ENCODE data around the gene TMEM242. TPM values are rescaled to one million over a fixed set of nuclear protein-coding genes. Genes with fewer than 3 reads are reported as not detected.

The TMEM242 gene
- total and polyA plus RNA-seq, 2 donors (not counting 1 experiment from before 2014, with no cell fraction given), result 6.3 to 24.1 TPM

DNA sequence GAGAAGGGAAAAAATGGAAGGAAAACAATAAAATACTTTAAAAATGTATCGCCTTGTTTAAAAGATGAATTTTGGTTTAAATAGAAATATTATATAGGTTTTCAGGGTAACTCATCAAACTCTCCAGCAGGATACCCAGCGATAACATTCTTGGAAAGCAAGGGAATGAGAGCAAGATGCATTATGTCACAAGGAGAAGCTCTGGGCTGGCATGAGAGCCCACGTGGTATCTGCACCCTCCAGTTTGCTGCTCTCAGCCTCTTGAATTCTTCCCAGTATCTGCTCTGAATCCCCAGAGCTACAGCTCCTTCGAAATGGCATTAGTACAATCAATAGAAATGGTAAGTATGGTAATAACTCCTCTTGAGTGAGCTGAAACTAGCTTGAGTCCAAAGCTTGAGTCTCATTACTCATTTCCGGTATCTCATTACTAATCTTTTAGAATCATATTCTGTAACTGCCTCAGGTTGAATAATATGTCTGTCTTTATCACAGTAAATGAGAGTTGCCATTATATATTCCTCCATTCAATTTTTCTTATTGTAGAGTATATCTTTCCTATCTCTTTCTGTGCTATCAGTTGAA is 4.9 kb upstream of the TMEM242 start:
- POLR2A ChIA-PET, result no interaction called here
- TF ChIP-seq, protein P1, sequence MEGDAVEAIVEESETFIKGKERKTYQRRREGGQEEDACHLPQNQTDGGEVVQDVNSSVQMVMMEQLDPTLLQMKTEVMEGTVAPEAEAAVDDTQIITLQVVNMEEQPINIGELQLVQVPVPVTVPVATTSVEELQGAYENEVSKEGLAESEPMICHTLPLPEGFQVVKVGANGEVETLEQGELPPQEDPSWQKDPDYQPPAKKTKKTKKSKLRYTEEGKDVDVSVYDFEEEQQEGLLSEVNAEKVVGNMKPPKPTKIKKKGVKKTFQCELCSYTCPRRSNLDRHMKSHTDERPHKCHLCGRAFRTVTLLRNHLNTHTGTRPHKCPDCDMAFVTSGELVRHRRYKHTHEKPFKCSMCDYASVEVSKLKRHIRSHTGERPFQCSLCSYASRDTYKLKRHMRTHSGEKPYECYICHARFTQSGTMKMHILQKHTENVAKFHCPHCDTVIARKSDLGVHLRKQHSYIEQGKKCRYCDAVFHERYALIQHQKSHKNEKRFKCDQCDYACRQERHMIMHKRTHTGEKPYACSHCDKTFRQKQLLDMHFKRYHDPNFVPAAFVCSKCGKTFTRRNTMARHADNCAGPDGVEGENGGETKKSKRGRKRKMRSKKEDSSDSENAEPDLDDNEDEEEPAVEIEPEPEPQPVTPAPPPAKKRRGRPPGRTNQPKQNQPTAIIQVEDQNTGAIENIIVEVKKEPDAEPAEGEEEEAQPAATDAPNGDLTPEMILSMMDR (IDR thresholded peaks at IDR 0.05), result no peak
- no peak for TF ChIP-seq EZH2 (IDR thresholded peaks at IDR 0.05; ENCODE audit: borderline replicate concordance, insufficient read depth, low read depth, low read length, poor library complexity, severe bottlenecking)
- Mint-ChIP-seq H3K9me3 (ENCODE audit: insufficient read depth) (no peaks in the 10 kb centered on the region), H3K4me3 (no peak overlapping the region), H3K27ac (no peak overlapping the region), H3K27me3 (peaks cover 53% of the 10 kb centered on the region), H3K4me1 (peaks cover 8% of the 10 kb centered on the region)
- H3K9ac ChIP-seq (ENCODE audit: low read length), result no peak overlapping the region
- H3K9me3 ChIP-seq (ENCODE audit: control extremely low read depth in 1 of 3, control insufficient read depth in 2 of 3, insufficient read depth in 1 of 3, low read length in 2 of 3), result no peaks in the 10 kb centered on the region
- H3K27me3 ChIP-seq (replicated peaks in 1 of 4; ENCODE audit: control extremely low read depth in 1 of 4, control insufficient read depth in 3 of 4, insufficient read depth in 4 of 4, low read length in 3 of 4), result peaks cover 0 to 38% (median 20%) of the 10 kb centered on the region in 4 experiments
- no peaks in the 10 kb centered on the region for H4K20me1 ChIP-seq (ENCODE audit: control insufficient read depth, insufficient read depth, low read length, poor library complexity, severe bottlenecking)
- DNase-seq (no peak), ATAC-seq (ENCODE audit: low read depth) (no peak)
- no peak overlapping the region for H3K27ac ChIP-seq (ENCODE audit: low read length in 2 of 2)
- CTCF ChIA-PET, result interaction anchor here (1.0 kb wide), 1 partner anchor 13 kb away, joined by 3 read pairs; no protein-coding TSS in a partner anchor
- intact Hi-C loops (cut with micrococcal nuclease), result no loop called here
- no CpG with 5 or more reads among the region's 5 CpGs for WGBS (ENCODE audit: insufficient coverage)
- H3K79me2 ChIP-seq (ENCODE audit: control insufficient read depth, insufficient read depth, low read length), result peaks cover under 1% of the 10 kb centered on the region
- H3K36me3 ChIP-seq (replicated peaks in 1 of 2; ENCODE audit: control extremely low read depth in 1 of 2, control insufficient read depth in 1 of 2, extremely low read depth in 1 of 2, insufficient read depth in 2 of 2, low read length in 1 of 2), result no peaks in the 10 kb centered on the region
- H2AFZ ChIP-seq (ENCODE audit: insufficient read depth, low read depth, low read length, poor library complexity, severe bottlenecking), result no peak overlapping the region
- H3K4me1 ChIP-seq (ENCODE audit: control insufficient read depth in 2 of 2, insufficient read depth in 2 of 2, low read length in 2 of 2), result peaks cover 4 to 7% of the 10 kb centered on the region in 2 donors
- H3K4me3 ChIP-seq (ENCODE audit: control extremely low read depth in 1 of 5, extremely low read depth in 1 of 5, insufficient read depth in 1 of 5, low read depth in 2 of 5, low read length in 4 of 5), result no peak overlapping the region
- no peak overlapping the region for H3K4me2 ChIP-seq (replicated peaks; ENCODE audit: low read depth, low read length, poor library complexity, severe bottlenecking)

DNA sequence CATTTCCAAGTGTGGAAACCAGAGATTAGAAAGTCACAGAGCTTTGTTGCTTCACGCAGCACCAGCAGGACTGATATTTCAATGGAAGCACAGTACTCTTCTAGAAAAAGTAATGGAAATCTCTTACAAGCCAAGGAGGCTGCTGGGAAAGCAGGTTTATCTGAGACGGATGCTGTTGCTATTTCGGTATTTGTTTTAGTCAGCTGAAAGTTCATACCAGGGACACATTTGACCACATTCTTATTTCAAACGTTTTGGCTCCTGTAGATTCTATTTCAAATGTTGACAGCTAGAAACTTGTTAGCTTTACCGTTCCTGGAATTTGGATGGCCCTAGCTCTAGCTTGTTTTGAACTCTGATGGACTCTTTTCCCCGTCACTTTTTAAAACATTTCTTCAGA is 3.7 kb upstream of the TMEM242 start:
- DNase-seq, result no peak
- Histone ChIP-seq H3K36me3 (replicated peaks in 1 of 2; ENCODE audit: control extremely low read depth in 1 of 2, control insufficient read depth in 1 of 2, extremely low read depth in 1 of 2, insufficient read depth in 2 of 2, low read length in 1 of 2) (no peaks in the 10 kb centered on the region), H3K4me1 (ENCODE audit: control insufficient read depth in 2 of 2, insufficient read depth in 2 of 2, low read length in 2 of 2) (peaks cover 10 to 11% of the 10 kb centered on the region in 2 donors), H3K27me3 (replicated peaks in 1 of 4; ENCODE audit: control extremely low read depth in 1 of 4, control insufficient read depth in 3 of 4, insufficient read depth in 4 of 4, low read length in 3 of 4) (peaks cover 0 to 26% (median 11%) of the 10 kb centered on the region in 4 experiments), H3K27ac (ENCODE audit: low read length in 2 of 2) (no peak overlapping the region), H3K4me3 (ENCODE audit: control extremely low read depth in 1 of 5, extremely low read depth in 1 of 5, insufficient read depth in 1 of 5, low read depth in 2 of 5, low read length in 4 of 5) (no peak overlapping the region), H3K79me2 (ENCODE audit: control insufficient read depth, insufficient read depth, low read length) (peaks cover 10% of the 10 kb centered on the region), H3K4me2 (replicated peaks; ENCODE audit: low read depth, low read length, poor library complexity, severe bottlenecking) (no peak overlapping the region), H3K9me3 (ENCODE audit: control extremely low read depth in 1 of 3, control insufficient read depth in 2 of 3, insufficient read depth in 1 of 3, low read length in 2 of 3) (no peaks in the 10 kb centered on the region), H3K9ac (ENCODE audit: low read length) (no peak overlapping the region), H2AFZ (ENCODE audit: insufficient read depth, low read depth, low read length, poor library complexity, severe bottlenecking) (no peak overlapping the region), H4K20me1 (ENCODE audit: control insufficient read depth, insufficient read depth, low read length, poor library complexity, severe bottlenecking) (no peaks in the 10 kb centered on the region)
- H3K27ac Mint-ChIP-seq, result no peak overlapping the region
- CTCF ChIA-PET, result interaction anchor here (1.2 to 2.9 kb wide), 4 partner anchors 12 to 341 kb away, joined by 5 to 12 read pairs (median 6); no protein-coding TSS in a partner anchor
- TF ChIP-seq, protein P1 (IDR thresholded peaks at IDR 0.05), result no peak
- no peak for TF ChIP-seq EZH2 (IDR thresholded peaks at IDR 0.05; ENCODE audit: borderline replicate concordance, insufficient read depth, low read depth, low read length, poor library complexity, severe bottlenecking)
- intact Hi-C loops (cut with micrococcal nuclease), result no loop called here
- no peak for ATAC-seq (ENCODE audit: low read depth)
- H3K9me3 Mint-ChIP-seq (ENCODE audit: insufficient read depth), result no peaks in the 10 kb centered on the region
- H3K4me1 Mint-ChIP-seq, result peaks cover 10% of the 10 kb centered on the region
- H3K27me3 Mint-ChIP-seq, result peaks cover 47% of the 10 kb centered on the region
- POLR2A ChIA-PET, result interaction anchor here (0.7 kb wide), 1 partner anchor 144 kb away, joined by 4 read pairs; no protein-coding TSS in a partner anchor
- 0% methylated on average over 1 of the region's 6 CpGs for WGBS (ENCODE audit: insufficient coverage)
- no peak overlapping the region for H3K4me3 Mint-ChIP-seq
